ENCODE results near the gene F2RL1.
"Not testable (repeated sequence)": the region's sequence is repeated elsewhere in the genome, so short reads cannot be mapped to it uniquely, and the experiment has no call there.

F2RL1 gene

GRCh38 chr5:76851728-76852369, 33.0 kb downstream of the F2RL1 start:
- FAIRE-seq = no peak

DNA sequence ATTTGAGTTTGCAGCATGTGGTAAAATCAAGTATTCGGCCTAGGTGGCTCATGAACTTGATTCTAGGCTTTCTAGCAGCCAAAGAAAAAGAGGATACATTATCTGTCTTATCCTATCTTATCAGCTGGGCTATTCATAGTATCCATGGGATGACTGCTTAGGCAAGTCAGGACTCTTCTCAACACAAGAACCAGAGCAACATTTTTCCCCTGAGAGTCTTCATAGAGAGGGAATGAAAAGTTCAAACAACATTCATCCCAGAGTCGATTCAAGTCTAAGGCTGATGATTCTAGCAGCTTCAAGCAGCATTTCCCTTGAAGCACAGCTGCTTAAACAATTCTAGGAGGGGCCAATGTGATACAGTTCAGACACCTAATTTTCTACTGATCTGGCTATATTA, 33.9 kb downstream of the F2RL1 start:
- no peak for FAIRE-seq

DNA sequence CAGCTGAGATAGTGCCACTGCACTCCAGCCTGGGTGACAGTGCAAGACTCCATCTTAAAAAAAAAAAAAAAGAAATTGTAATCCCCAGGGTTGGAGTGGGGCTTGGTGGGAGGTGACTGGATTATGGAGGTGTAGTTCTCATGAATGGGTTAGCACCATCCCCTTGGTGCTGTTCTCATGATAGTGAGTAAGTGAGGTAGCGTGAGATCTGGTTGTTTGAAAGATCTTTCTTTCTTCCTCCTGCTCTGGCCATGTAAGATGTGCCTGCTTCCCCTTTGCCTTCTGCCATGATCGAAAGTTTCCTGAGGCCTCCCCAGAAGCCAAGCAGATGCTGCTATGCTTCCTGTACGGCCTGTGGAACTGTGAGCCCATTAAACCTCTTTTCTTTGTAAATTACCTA, 34.9 kb downstream of the F2RL1 start:
- not testable (repeated sequence) for FAIRE-seq

GRCh38 chr5:76854644-76855043, 35.8 kb downstream of the F2RL1 start:
- FAIRE-seq = no peak

- FAIRE-seq = not testable (repeated sequence)
Measured at GRCh38 chr5:76855501-76855900, 36.7 kb downstream of the F2RL1 start.

- FAIRE-seq = no peak
Measured at GRCh38 chr5:76855961-76856360, 37.1 kb downstream of the F2RL1 start.

- not testable (repeated sequence) for FAIRE-seq
Measured at GRCh38 chr5:76856800-76857199, 38.0 kb downstream of the F2RL1 start.

DNA sequence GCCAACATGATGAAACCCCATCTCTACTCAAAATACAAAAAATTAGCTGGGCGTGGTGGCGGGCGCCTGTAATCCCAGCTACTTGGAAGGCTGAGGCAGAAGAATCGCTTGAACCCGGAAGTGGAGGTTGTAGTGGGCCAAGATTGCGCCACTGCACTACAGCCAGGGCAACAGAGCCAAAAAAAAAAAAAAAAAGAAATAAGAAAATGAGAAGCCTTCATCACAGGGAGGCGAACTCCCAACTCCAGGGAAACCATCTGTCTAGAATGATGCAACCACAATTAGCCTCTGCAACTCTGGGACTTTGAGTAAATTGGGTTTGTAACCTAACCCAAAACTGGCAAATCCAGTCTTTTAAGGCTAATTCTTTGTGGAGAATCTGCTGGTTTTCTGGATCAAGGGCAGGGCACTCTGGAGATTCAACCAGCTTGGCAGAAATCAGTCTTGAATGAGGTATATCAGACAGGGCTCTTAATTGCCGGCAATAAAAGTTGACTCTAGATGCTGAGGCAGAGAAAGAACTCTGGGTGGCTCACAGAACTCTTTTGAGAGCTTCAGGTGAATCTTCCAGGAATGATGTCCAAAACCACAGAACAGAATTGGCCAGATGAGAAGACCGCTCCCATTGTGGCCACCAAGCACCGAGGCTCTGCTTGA, 40.9 kb downstream of the F2RL1 start:
- no peak for FAIRE-seq

GRCh38 chr5:76861612-76862011, 42.8 kb downstream of the F2RL1 start:
- FAIRE-seq = no peak

DNA sequence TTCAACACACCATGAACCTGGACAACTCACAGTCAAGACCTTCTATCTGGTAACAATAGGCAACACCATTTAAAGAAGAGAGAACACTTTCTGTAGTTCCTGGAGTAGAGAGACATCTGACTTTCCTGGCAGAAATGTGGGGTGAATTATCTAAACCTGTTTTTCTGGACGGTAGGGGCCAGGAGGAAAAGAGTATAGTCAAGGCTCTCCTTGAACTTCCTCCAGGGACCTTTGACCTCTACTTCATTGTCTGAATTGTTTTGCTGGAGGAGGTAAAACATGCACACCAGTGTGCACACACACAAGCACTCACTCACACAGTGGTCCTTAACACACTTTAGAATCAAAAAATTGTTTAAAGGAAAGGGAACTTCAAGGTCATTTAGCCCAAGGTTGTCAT, 44.2 kb downstream of the F2RL1 start:
- FAIRE-seq = no peak

- FAIRE-seq = no peak
Measured at GRCh38 chr5:76866503-76866902, 47.7 kb downstream of the F2RL1 start.

GRCh38 chr5:76867038-76867437, 48.2 kb downstream of the F2RL1 start:
- no peak for FAIRE-seq

DNA sequence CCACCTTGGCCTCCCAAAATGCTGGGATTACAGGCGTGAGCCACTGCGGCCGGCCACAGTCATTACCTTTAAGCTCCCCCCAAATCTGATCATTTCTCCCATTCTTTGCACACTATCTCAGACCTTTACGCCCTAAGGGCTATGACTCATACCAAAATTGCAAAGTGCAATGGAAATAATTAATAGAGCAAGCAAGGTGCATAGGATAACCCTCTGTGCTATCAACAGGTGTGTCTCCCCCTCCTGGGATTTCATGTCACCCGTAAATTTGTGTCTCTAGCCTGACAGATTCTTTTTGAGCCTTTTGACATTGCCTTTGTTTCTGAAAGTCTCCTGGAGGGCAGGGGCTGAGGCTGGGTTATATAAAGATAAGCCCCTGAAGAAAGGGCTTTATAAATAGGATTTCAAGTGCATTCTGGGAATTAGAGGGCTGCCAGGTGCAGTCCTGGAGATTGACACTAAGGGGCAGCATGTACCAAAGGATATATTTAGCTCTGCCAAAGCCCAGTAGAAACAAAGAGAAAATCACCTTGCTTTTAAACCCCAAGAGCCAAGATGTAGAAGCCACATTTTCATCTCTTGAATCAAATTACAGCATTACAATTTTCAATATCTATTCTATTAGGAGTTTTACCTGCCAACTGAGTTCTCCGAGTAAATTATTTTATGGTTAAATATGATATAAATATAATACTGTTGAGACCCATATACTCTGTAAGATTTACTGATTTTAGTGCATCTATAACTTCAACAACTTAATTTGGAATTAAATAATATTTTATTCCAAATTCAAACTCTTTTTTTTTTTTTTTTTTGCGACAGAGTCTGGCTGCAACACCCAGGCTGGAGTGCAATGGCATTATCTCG, 49.2 kb downstream of the F2RL1 start:
- no peak for FAIRE-seq

GRCh38 chr5:76870046-76870445, 51.2 kb downstream of the F2RL1 start:
- no peak for FAIRE-seq

DNA sequence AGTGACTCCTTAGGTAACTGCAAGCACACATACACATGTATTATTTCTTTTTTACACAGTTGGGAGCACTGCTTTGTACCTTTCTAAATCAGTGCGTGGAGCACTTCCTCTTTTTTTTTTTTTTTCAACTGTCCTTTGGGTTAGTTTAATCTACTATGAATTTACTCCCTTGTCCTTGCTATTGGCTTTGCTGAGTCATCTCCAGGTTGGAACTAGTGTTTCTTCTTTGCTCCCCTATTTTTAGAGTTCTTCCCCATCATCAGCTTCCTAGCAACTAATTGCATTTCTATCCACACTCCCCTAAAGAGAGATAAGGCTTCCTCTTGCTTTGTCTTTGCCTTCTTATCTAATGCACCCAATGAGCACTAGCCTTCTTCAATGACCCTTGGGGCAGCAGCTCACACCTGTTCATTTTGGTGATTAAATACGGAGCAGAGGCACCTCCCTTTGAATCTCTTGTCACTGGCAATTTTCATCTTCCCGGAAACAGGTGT, 55.3 kb downstream of the F2RL1 start:
- FAIRE-seq = no peak

Data from endometrium (tissue), 2 donors.